HT1080 (cell line): ENCODE results near the gene CSPG5. TPM values are rescaled to one million over a fixed set of nuclear protein-coding genes. Genes with fewer than 3 reads are reported as not detected.

Source experiments
- DNase-seq: peaks from one replicate; pipeline ENCODE4 v3.0.0-alpha.2; 2015; ENCODE audit warnings: low read depth
- total RNA-seq: library from RNA; depleted of rRNA; stranded (reverse); fragments of >200 nt; shearing (Covaris generic); gene quantifications from 2 replicates; pipeline ENCODE4 v1.2.3, GENCODE V29; 2014

The CSPG5 gene
- total RNA-seq, 1 experiment from 2014 or later, result 0.93 TPM

- DNase-seq, result no peak
Measured at GRCh38 chr3:47588587-47588986, 9.9 kb upstream of the CSPG5 start.

- no peak for DNase-seq
Measured at GRCh38 chr3:47588053-47588452, 9.4 kb upstream of the CSPG5 start.

GRCh38 chr3:47586746-47587145, 8.1 kb upstream of the CSPG5 start:
- no peak for DNase-seq

GRCh38 chr3:47583320-47584075, 4.8 kb upstream of the CSPG5 start:
- DNase-seq, result no peak

- DNase-seq, result no peak
Measured at GRCh38 chr3:47581835-47582234, 3.2 kb upstream of the CSPG5 start.

- no peak for DNase-seq
Measured at GRCh38 chr3:47581422-47581821, 2.8 kb upstream of the CSPG5 start.

- DNase-seq, result no peak
Measured at GRCh38 chr3:47580481-47580880, 1.8 kb upstream of the CSPG5 start.

GRCh38 chr3:47579875-47580274, 1.2 kb upstream of the CSPG5 start:
- no peak for DNase-seq

GRCh38 chr3:47578119-47578632, 489 bp downstream of the CSPG5 start:
- DNase-seq, result no peak

- no peak for DNase-seq
Measured at GRCh38 chr3:47577583-47578118, 1.0 kb downstream of the CSPG5 start.

- no peak for DNase-seq
Measured at GRCh38 chr3:47573190-47574172, 5.2 kb downstream of the CSPG5 start.

- DNase-seq, result no peak
Measured at GRCh38 chr3:47571391-47572175, 7.1 kb downstream of the CSPG5 start.

- DNase-seq, result no peak
Measured at GRCh38 chr3:47568901-47569300, 9.8 kb downstream of the CSPG5 start.

- no peak for DNase-seq
Measured at GRCh38 chr3:47567149-47567548, 11.5 kb downstream of the CSPG5 start.

GRCh38 chr3:47566667-47567066, 12.0 kb downstream of the CSPG5 start:
- DNase-seq, result no peak

- no peak for DNase-seq
Measured at GRCh38 chr3:47565734-47566550, 12.7 kb downstream of the CSPG5 start.

GRCh38 chr3:47556351-47556750, 22.3 kb downstream of the CSPG5 start:
- DNase-seq, result no peak

- DNase-seq, result no peak
Measured at GRCh38 chr3:47554335-47554734, 24.3 kb downstream of the CSPG5 start.

- no peak for DNase-seq
Measured at GRCh38 chr3:47553407-47553806, 25.3 kb downstream of the CSPG5 start.
